ENCODE data around the gene ANKDD1B. TPM values are rescaled to one million over a fixed set of nuclear protein-coding genes. Genes with fewer than 3 reads are reported as not detected.

ANKDD1B gene
- polyA plus RNA-seq, 2 of the 4 experiments (the other 2 are of a cell fraction), result 0.09 to 0.14 TPM

DNA sequence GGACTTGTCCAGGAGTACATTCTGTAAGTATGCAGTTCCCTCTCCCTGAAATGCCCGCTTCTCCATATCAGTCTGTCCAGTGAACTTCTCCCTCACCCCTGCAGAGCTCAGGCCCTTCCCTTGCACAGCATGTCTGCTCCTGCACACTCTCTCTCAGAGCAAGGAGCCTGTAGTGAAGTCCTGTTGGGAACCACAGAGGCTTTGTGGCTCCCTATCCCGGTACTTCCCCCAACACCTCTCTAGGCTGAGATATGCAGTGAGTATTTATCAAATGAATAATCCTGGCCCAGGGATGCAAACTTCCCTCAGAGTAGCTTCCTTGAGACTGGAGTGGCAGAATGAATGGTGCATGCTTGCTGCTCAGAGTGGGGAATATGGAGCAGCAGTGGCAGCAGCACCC, 57.2 kb downstream of the ANKDD1B start:
- FAIRE-seq, result no peak
- POLR2A ChIA-PET, result no interaction called here
- 83% methylated on average over 2 of the region's 2 CpGs for WGBS (ENCODE audit: missing lambda C conversion rate)
- peaks cover 16% of the 10 kb centered on the region for H3K4me1 ChIP-seq
- no peak overlapping the region for H3K4me3 ChIP-seq
- peak overlapping the region; percentile 74 for H3K4me2 ChIP-seq
- ATAC-seq, result peak in 1 of 2 experiments; percentile 37; a peak in 3 of 6 replicates
- no peaks in the 10 kb centered on the region for H3K9me3 ChIP-seq
- TF ChIP-seq HOXB13 (CRISPR knock-in tag; IDR thresholded peaks at IDR 0.05; ENCODE audit: low read depth), result no peak
- TF ChIP-seq, protein P1, sequence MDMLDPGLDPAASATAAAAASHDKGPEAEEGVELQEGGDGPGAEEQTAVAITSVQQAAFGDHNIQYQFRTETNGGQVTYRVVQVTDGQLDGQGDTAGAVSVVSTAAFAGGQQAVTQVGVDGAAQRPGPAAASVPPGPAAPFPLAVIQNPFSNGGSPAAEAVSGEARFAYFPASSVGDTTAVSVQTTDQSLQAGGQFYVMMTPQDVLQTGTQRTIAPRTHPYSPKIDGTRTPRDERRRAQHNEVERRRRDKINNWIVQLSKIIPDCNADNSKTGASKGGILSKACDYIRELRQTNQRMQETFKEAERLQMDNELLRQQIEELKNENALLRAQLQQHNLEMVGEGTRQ (IDR thresholded peaks at IDR 0.05), result no peak
- no peak for TF ChIP-seq NFE2L2 (conservative IDR thresholded peaks at IDR 0.05; ENCODE audit: low read length)
- TF ChIP-seq ZC3H11A (IDR thresholded peaks at IDR 0.05), result no peak
- TF ChIP-seq, protein P2, sequence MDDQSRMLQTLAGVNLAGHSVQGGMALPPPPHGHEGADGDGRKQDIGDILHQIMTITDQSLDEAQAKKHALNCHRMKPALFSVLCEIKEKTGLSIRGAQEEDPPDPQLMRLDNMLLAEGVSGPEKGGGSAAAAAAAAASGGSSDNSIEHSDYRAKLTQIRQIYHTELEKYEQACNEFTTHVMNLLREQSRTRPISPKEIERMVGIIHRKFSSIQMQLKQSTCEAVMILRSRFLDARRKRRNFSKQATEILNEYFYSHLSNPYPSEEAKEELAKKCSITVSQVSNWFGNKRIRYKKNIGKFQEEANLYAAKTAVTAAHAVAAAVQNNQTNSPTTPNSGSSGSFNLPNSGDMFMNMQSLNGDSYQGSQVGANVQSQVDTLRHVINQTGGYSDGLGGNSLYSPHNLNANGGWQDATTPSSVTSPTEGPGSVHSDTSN (IDR thresholded peaks at IDR 0.05), result no peak
- no peak for TF ChIP-seq RAD21 (conservative IDR thresholded peaks at IDR 0.05 in 1 of 2, IDR thresholded peaks at IDR 0.05 in 1 of 2)
- TF ChIP-seq FOSB (CRISPR knock-in tag; IDR thresholded peaks at IDR 0.05), result no peak
- TF ChIP-seq, protein P3, sequence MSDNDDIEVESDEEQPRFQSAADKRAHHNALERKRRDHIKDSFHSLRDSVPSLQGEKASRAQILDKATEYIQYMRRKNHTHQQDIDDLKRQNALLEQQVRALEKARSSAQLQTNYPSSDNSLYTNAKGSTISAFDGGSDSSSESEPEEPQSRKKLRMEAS (IDR thresholded peaks at IDR 0.05), result no peak
- TF ChIP-seq TFCP2L1 (CRISPR knock-in tag; IDR thresholded peaks at IDR 0.05), result no peak
- no peak for TF ChIP-seq HDAC2 (IDR thresholded peaks at IDR 0.05)
- no peak for TF ChIP-seq TP53 (CRISPR knock-in tag; IDR thresholded peaks at IDR 0.05)
- TF ChIP-seq POLR2AphosphoS2 (conservative IDR thresholded peaks at IDR 0.05; ENCODE audit: low read length), result no peak
- TF ChIP-seq CBX2 (IDR thresholded peaks at IDR 0.05; ENCODE audit: borderline replicate concordance, low read depth), result no peak
- TF ChIP-seq ESRRA (IDR thresholded peaks at IDR 0.05; ENCODE audit: borderline replicate concordance, low read length), result no peak
- H3K27ac ChIP-seq, result no peak overlapping the region
- CTCF ChIA-PET, result interaction anchor here (1.5 kb wide), 1 partner anchor 11 kb away, joined by 3 read pairs; no protein-coding TSS in a partner anchor
- DNase-seq (ENCODE audit: low read depth in 1 of 2, low spot score in 1 of 2), result no peak

DNA sequence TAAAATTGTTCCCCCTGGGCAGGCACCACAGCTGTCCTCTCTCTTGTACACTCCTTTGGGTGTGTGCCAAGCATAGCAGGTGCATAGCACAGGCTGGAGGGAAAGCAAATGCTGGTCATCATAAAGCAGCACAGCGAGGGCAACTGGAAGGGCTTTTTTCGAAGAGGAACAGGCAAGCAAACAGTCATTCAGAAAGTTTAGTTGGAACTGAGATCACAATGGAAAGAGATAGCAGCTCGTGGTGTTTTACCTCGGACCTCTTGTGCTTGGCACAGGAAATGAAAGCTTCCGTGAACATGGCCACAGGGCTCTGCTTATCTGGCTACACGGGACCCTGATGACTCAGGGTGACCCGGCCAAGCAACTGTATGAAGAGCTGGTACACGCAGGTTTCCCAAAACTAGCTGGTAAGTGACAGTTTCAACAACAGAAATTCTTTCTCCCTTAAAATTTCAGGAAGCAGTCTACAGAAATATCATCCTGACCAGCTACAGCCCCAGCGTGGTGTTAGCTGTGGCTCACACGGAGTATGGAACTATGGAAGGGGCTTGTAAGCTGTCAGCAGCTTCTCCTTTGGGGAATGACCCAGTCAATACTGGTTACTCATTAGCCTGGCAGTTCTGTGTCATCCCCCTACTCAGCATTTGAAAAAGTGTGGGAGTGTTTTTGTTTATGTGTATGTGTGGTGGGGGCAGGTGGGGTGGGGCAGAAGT, 57.9 kb downstream of the ANKDD1B start:
- FAIRE-seq, result no peak
- ChIA-PET POLR2A (interaction anchor here (0.9 to 1.0 kb wide), 2 partner anchors 57 to 332 kb away, joined by 3 read pairs; partner anchors contain the start of gene HMGCR), CTCF (interaction anchor here (1.1 to 1.5 kb wide), 2 partner anchors 11 to 12 kb away, joined by 3 to 5 read pairs; no protein-coding TSS in a partner anchor)
- ATAC-seq, result peak; percentile 83 to 85
- Histone ChIP-seq H3K4me1 (peaks cover 16% of the 10 kb centered on the region), H3K27ac (peak overlapping the region; percentile 24 to 58; a peak in 4 of 6 replicates), H3K4me3 (peak overlapping the region; percentile 8; the same call in 1 of the 3 replicates), H3K4me2 (peak overlapping the region; percentile 74), H3K9me3 (no peaks in the 10 kb centered on the region)
- peak; percentile 34 to 40 for DNase-seq (ENCODE audit: low read depth in 1 of 2, low spot score in 1 of 2)
- TF ChIP-seq SREBF2 (IDR thresholded peaks at IDR 0.05), result no peak
- no peak for TF ChIP-seq RARB (CRISPR knock-in tag; IDR thresholded peaks at IDR 0.05)
- no peak for TF ChIP-seq ZC3H11A (IDR thresholded peaks at IDR 0.05)
- TF ChIP-seq HEYL (CRISPR knock-in tag; IDR thresholded peaks at IDR 0.05), result no peak
- no peak for TF ChIP-seq FOSB (CRISPR knock-in tag; IDR thresholded peaks at IDR 0.05)
- TF ChIP-seq CEBPB (IDR thresholded peaks at IDR 0.05), result no peak
- TF ChIP-seq, protein P4, sequence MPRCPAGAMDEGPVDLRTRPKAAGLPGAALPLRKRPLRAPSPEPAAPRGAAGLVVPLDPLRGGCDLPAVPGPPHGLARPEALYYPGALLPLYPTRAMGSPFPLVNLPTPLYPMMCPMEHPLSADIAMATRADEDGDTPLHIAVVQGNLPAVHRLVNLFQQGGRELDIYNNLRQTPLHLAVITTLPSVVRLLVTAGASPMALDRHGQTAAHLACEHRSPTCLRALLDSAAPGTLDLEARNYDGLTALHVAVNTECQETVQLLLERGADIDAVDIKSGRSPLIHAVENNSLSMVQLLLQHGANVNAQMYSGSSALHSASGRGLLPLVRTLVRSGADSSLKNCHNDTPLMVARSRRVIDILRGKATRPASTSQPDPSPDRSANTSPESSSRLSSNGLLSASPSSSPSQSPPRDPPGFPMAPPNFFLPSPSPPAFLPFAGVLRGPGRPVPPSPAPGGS (IDR thresholded peaks at IDR 0.05), result no peak
- no peak for TF ChIP-seq NPAS2 (CRISPR knock-in tag; IDR thresholded peaks at IDR 0.05; ENCODE audit: borderline replicate concordance)
- no peak for TF ChIP-seq KDM1A (IDR thresholded peaks at IDR 0.05; ENCODE audit: low read depth)
- TF ChIP-seq EHMT2 (IDR thresholded peaks at IDR 0.05; ENCODE audit: low read depth), result no peak
- TF ChIP-seq EHF (CRISPR knock-in tag; IDR thresholded peaks at IDR 0.05), result no peak
- no peak for TF ChIP-seq RAD21 (conservative IDR thresholded peaks at IDR 0.05 in 1 of 2, IDR thresholded peaks at IDR 0.05 in 1 of 2)
- no peak for TF ChIP-seq MYC (IDR thresholded peaks at IDR 0.05; ENCODE audit: borderline replicate concordance, low read length)
- TF ChIP-seq RFX5 (IDR thresholded peaks at IDR 0.05), result no peak
- no peak for TF ChIP-seq MAZ (IDR thresholded peaks at IDR 0.05; ENCODE audit: borderline replicate concordance, low read depth, low read length)
- TF ChIP-seq TFCP2L1 (CRISPR knock-in tag; IDR thresholded peaks at IDR 0.05), result no peak
- no peak for TF ChIP-seq ZSCAN20 (CRISPR knock-in tag; IDR thresholded peaks at IDR 0.05)
- TF ChIP-seq PHF8 (IDR thresholded peaks at IDR 0.05; ENCODE audit: borderline replicate concordance, low read depth), result no peak
- TF ChIP-seq HOXB13 (CRISPR knock-in tag; IDR thresholded peaks at IDR 0.05; ENCODE audit: low read depth), result no peak
- TF ChIP-seq CHD4 (IDR thresholded peaks at IDR 0.05; ENCODE audit: borderline replicate concordance), result no peak
- 11% methylated on average over 10 of the region's 10 CpGs for WGBS (ENCODE audit: missing lambda C conversion rate)
